LNCaP clone FGC (cell line): Measurements from ENCODE around the gene GRB10.

ENCODE experiments used
- DNase-seq: peaks from one replicate; pipeline ENCODE4 v3.0.0-alpha.2; 2011; ENCODE audit warnings: low read depth
- H3K4me3 ChIP-seq: 2 replicates; pipeline ENCODE4 v1.5.1; 2011; ENCODE audit warnings: mild to moderate bottlenecking, low read depth, low read length, control low read depth
- CTCF ChIP-seq: IDR thresholded peaks from 2 replicates; pipeline ENCODE4 v1.5.1; 2012; ENCODE audit warnings: mild to moderate bottlenecking; ENCODE audit not compliant: control insufficient read depth, insufficient read depth; ENCODE audit errors: extremely low read depth

The GRB10 gene

GRCh38 chr7:50814166-50814565, 31.5 kb upstream of the GRB10 start:
- TF ChIP-seq CTCF: no peak
- DNase-seq: no peak
- H3K4me3 ChIP-seq: no peak overlapping the region

- peak; percentile 63 for DNase-seq
- TF ChIP-seq CTCF: no peak
These were observed 30.3 kb upstream of the GRB10 start for GRCh38 chr7:50812841-50813475.

GRCh38 chr7:50812094-50812493, 29.4 kb upstream of the GRB10 start:
- no peak for DNase-seq
- no peak overlapping the region for H3K4me3 ChIP-seq
- TF ChIP-seq CTCF: no peak

More at GRCh38 chr7:50812841-50813475, 30.3 kb upstream of the GRB10 start:
- H3K4me3 ChIP-seq: no peak overlapping the region

- TF ChIP-seq CTCF: no peak
These were observed 25.7 kb upstream of the GRB10 start for GRCh38 chr7:50808282-50808888.

GRCh38 chr7:50807026-50807730, 24.5 kb upstream of the GRB10 start:
- DNase-seq: no peak

More at GRCh38 chr7:50808282-50808888, 25.7 kb upstream of the GRB10 start:
- DNase-seq: no peak
- no peak overlapping the region for H3K4me3 ChIP-seq

GRCh38 chr7:50806143-50806542, 23.4 kb upstream of the GRB10 start:
- TF ChIP-seq CTCF: no peak
- no peak for DNase-seq
- no peak overlapping the region for H3K4me3 ChIP-seq

More at GRCh38 chr7:50807026-50807730, 24.5 kb upstream of the GRB10 start:
- H3K4me3 ChIP-seq: no peak overlapping the region
- no peak for TF ChIP-seq CTCF
